ENCODE data around the gene OR5P2. TPM values are rescaled to one million over a fixed set of nuclear protein-coding genes. Genes with fewer than 3 reads are reported as not detected.

Gene OR5P2
- total RNA-seq (2021; fragmentation: NEBNext Ultra II Directional; extraction: Animal tissue kit (Norgen Biotek cat#: 25700)), result not detected
- long read RNA-seq, result 0 reads

- TF ChIP-seq CTCF (IDR thresholded peaks at IDR 0.05), result no peak
- H3K36me3 Mint-ChIP-seq (ENCODE audit: low read depth), result no peaks in the 10 kb centered on the region
- no peak for DNase-seq
- peaks cover 12% of the 10 kb centered on the region for H3K9me3 Mint-ChIP-seq
- no peak within 1 kb of the TSS for H3K27ac Mint-ChIP-seq
- no peak within 1 kb of the TSS for H3K4me3 Mint-ChIP-seq
- H3K4me1 Mint-ChIP-seq (ENCODE audit: low read depth), result no peaks in the 10 kb centered on the region
- no peaks in the 10 kb centered on the region for H3K27me3 Mint-ChIP-seq (ENCODE audit: insufficient read depth)
These were observed at the start of gene OR5P2 for GRCh38 chr11:7796842-7797241. Gene OR5P2 (minus strand): TSS chr11:7796942. CDS start chr11:7796942, 0 bp downstream.

DNA sequence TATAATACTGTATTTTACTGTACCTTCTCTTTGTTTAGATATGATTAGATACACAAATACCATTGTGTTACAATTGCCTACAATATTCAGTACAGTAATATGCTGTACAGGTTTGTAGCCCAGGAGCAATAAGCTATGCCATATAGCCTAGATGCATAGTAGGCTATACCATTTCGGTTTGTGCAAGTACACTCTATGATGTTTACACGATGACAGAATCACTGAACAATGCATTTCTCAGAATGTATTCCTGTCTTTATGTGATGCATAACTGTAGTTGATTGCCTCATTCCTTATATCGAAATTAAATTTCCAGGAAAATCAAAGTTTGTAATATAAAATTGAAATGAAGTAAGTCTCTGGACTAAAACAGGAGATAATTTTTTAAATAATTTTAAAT, 49.3 kb upstream of the OR5P2 start:
- no peaks in the 10 kb centered on the region for H3K36me3 Mint-ChIP-seq (ENCODE audit: low read depth)
- H3K27me3 Mint-ChIP-seq (ENCODE audit: insufficient read depth), result peaks cover 3% of the 10 kb centered on the region; the same call in 1 of the 2 replicates
- no peak for TF ChIP-seq CTCF (IDR thresholded peaks at IDR 0.05)
- no peak overlapping the region for H3K4me3 Mint-ChIP-seq
- DNase-seq, result no peak
- H3K4me1 Mint-ChIP-seq (ENCODE audit: low read depth), result no peaks in the 10 kb centered on the region
- no peak overlapping the region for H3K27ac Mint-ChIP-seq
- H3K9me3 Mint-ChIP-seq, result no peaks in the 10 kb centered on the region

GRCh38 chr11:7844986-7845385, 48.2 kb upstream of the OR5P2 start:
- no peak for DNase-seq
- H3K4me3 Mint-ChIP-seq, result no peak overlapping the region
- H3K36me3 Mint-ChIP-seq (ENCODE audit: low read depth), result no peaks in the 10 kb centered on the region
- no peaks in the 10 kb centered on the region for H3K9me3 Mint-ChIP-seq
- H3K4me1 Mint-ChIP-seq (ENCODE audit: low read depth), result no peaks in the 10 kb centered on the region
- H3K27me3 Mint-ChIP-seq (ENCODE audit: insufficient read depth), result peaks cover 4% of the 10 kb centered on the region
- no peak for TF ChIP-seq CTCF (IDR thresholded peaks at IDR 0.05)
- no peak overlapping the region for H3K27ac Mint-ChIP-seq

DNA sequence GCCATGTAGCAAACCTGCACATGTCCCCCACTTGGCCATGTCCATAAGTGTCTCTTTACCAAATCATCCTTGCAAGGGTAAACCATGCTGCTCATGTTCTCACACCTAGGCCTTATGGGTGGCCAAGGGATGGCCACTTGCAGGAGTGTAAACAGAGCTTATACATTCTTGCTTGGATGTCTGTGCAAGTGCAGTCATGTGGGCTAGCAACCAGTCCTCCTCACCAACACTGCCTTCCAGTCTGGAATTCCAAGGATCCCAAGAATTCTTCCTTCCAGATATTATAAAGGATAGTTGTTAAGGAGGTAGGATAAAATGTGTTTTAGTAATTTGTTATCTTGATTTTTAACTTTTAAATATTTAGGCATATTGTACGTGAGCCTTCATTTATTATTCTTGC, 47.8 kb upstream of the OR5P2 start:
- no peak for DNase-seq
- no peak for TF ChIP-seq CTCF (IDR thresholded peaks at IDR 0.05)
- Mint-ChIP-seq H3K4me1 (ENCODE audit: low read depth) (no peaks in the 10 kb centered on the region), H3K9me3 (no peaks in the 10 kb centered on the region), H3K36me3 (ENCODE audit: low read depth) (no peaks in the 10 kb centered on the region), H3K4me3 (no peak overlapping the region), H3K27me3 (ENCODE audit: insufficient read depth) (peaks cover 7% of the 10 kb centered on the region), H3K27ac (no peak overlapping the region)

GRCh38 chr11:7840578-7840977, 43.8 kb upstream of the OR5P2 start:
- Mint-ChIP-seq H3K4me1 (ENCODE audit: low read depth) (no peaks in the 10 kb centered on the region), H3K27ac (no peak overlapping the region), H3K36me3 (ENCODE audit: low read depth) (no peaks in the 10 kb centered on the region), H3K4me3 (no peak overlapping the region), H3K27me3 (ENCODE audit: insufficient read depth) (peaks cover 7% of the 10 kb centered on the region), H3K9me3 (no peaks in the 10 kb centered on the region)
- no peak for DNase-seq
- no peak for TF ChIP-seq CTCF (IDR thresholded peaks at IDR 0.05)

- no peak for TF ChIP-seq CTCF (IDR thresholded peaks at IDR 0.05)
- Mint-ChIP-seq H3K27me3 (ENCODE audit: insufficient read depth) (peaks cover 3% of the 10 kb centered on the region; the same call in 1 of the 2 replicates), H3K4me1 (ENCODE audit: low read depth) (no peaks in the 10 kb centered on the region), H3K9me3 (no peaks in the 10 kb centered on the region), H3K4me3 (no peak overlapping the region), H3K36me3 (ENCODE audit: low read depth) (no peaks in the 10 kb centered on the region), H3K27ac (no peak overlapping the region)
- peak; percentile 2 for DNase-seq
These were observed 36.8 kb upstream of the OR5P2 start for GRCh38 chr11:7833527-7833926.

All from HFFc6 (cell line).